ENCODE data around the gene MAP1B. TPM values are rescaled to one million over a fixed set of nuclear protein-coding genes. Genes with fewer than 3 reads are reported as not detected.

Gene MAP1B
- total and polyA plus RNA-seq, 9 of the 15 experiments (the other 6 are each of a cell fraction or from before 2014, with no cell fraction given): 5.2 to 66.1 (median 17.3) TPM

DNA sequence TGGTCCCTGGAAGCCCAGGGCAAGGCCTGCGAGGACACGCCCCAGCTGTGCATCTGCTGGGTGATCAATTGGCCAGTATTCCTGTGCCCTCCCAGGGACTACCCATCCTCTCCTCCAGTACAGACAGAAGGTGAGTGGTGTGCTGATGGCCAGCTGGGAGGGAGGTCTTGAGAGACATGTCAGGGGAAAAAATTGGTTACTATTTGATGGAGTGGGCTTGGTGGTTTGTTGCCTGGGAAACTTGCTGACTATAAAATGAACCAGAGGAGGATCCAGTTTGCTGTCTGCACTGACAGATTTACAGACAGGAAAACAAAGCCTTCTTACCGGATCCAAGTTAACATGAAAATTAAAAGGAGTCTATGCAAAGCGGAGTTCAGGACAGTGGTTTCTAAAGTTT lies 40.3 kb downstream of the MAP1B start:
- Histone ChIP-seq H3K27me3 (ENCODE audit: control insufficient read depth in 2 of 2, insufficient read depth in 2 of 2, low read length in 2 of 2) (no peaks in the 10 kb centered on the region), H2AFZ (ENCODE audit: low read depth, low read length) (no peak overlapping the region), H3K36me3 (ENCODE audit: control insufficient read depth, insufficient read depth, low read length) (no peaks in the 10 kb centered on the region; the same call in 2 of the 3 replicates), H3K4me2 (ENCODE audit: insufficient read depth, low read length) (no peak overlapping the region), H3K9me1 (ENCODE audit: control insufficient read depth, insufficient read depth, low read length) (no peaks in the 10 kb centered on the region), H3K4me1 (replicated peaks in 1 of 2; ENCODE audit: control insufficient read depth in 2 of 2, insufficient read depth in 2 of 2, low read length in 2 of 2) (peaks cover 9% of the 10 kb centered on the region in 2 experiments; a peak in 4 of 5 replicates), H3K4me3 (no peak overlapping the region), H3K27ac (ENCODE audit: extremely low read depth, low read depth, low read length) (no peak overlapping the region), H4K20me1 (replicated peaks; ENCODE audit: control insufficient read depth, insufficient read depth, low read length) (no peaks in the 10 kb centered on the region), H3K79me2 (ENCODE audit: control insufficient read depth, insufficient read depth, low read length) (no peaks in the 10 kb centered on the region), H3K9ac (ENCODE audit: insufficient read depth in 1 of 2, low read depth in 2 of 2, low read length in 2 of 2) (no peak overlapping the region), H3K9me3 (replicated peaks; ENCODE audit: control insufficient read depth, insufficient read depth, low read depth, low read length) (no peaks in the 10 kb centered on the region)
- in situ Hi-C loops (cut with MboI): no loop called here
- ChIA-PET POLR2A (no interaction called here), CTCF (ENCODE audit: low intra/inter-chr PET ratio) (interaction anchor here (0.6 kb wide), 1 partner anchor 19 kb away, joined by 5 read pairs; no protein-coding TSS in a partner anchor)
- no TSS peak for BruUV-seq (replicated peaks)
- 98% methylated on average over 4 of the region's 4 CpGs for WGBS (ENCODE audit: insufficient coverage, low coverage, missing lambda C conversion rate)
- no peak for ATAC-seq
- intact Hi-C loops (cut with micrococcal nuclease): no loop called here
- no peak for DNase-seq (ENCODE audit: extremely low read depth in 1 of 4, low spot score in 3 of 4)
- FAIRE-seq: no peak
- TF ChIP-seq ZNF217 (CRISPR knock-in tag; IDR thresholded peaks at IDR 0.05) (no peak), MTA3 (IDR thresholded peaks at IDR 0.05; ENCODE audit: borderline replicate concordance) (no peak), MYBL2 (IDR thresholded peaks at IDR 0.05; ENCODE audit: low read depth) (no peak), MYBL2 (CRISPR knock-in tag; IDR thresholded peaks at IDR 0.05; ENCODE audit: borderline replicate concordance) (no peak), ZNF224 (CRISPR knock-in tag; IDR thresholded peaks at IDR 0.05) (no peak), ZNF695 (CRISPR knock-in tag; IDR thresholded peaks at IDR 0.05) (no peak), ZNF324 (CRISPR knock-in tag; IDR thresholded peaks at IDR 0.05) (no peak), NFRKB (IDR thresholded peaks at IDR 0.05; ENCODE audit: low read depth) (no peak), C11orf30 (IDR thresholded peaks at IDR 0.05; ENCODE audit: low read depth) (no peak), RBM22 (IDR thresholded peaks at IDR 0.05; ENCODE audit: low read depth, low read length, poor library complexity, severe bottlenecking) (no peak), ZNF146 (CRISPR knock-in tag; IDR thresholded peaks at IDR 0.05; ENCODE audit: unreplicated experiment) (no peak), OTX1 (CRISPR knock-in tag; IDR thresholded peaks at IDR 0.05) (no peak)
- TF ChIP-seq, protein P1, sequence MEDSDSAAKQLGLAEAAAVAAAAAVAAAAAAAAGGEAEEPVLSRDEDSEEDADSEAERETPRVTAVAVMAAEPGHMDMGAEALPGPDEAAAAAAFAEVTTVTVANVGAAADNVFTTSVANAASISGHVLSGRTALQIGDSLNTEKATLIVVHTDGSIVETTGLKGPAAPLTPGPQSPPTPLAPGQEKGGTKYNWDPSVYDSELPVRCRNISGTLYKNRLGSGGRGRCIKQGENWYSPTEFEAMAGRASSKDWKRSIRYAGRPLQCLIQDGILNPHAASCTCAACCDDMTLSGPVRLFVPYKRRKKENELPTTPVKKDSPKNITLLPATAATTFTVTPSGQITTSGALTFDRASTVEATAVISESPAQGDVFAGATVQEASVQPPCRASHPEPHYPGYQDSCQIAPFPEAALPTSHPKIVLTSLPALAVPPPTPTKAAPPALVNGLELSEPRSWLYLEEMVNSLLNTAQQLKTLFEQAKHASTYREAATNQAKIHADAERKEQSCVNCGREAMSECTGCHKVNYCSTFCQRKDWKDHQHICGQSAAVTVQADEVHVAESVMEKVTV (CRISPR knock-in tag; IDR thresholded peaks at IDR 0.05): no peak
- TF ChIP-seq, protein P2, sequence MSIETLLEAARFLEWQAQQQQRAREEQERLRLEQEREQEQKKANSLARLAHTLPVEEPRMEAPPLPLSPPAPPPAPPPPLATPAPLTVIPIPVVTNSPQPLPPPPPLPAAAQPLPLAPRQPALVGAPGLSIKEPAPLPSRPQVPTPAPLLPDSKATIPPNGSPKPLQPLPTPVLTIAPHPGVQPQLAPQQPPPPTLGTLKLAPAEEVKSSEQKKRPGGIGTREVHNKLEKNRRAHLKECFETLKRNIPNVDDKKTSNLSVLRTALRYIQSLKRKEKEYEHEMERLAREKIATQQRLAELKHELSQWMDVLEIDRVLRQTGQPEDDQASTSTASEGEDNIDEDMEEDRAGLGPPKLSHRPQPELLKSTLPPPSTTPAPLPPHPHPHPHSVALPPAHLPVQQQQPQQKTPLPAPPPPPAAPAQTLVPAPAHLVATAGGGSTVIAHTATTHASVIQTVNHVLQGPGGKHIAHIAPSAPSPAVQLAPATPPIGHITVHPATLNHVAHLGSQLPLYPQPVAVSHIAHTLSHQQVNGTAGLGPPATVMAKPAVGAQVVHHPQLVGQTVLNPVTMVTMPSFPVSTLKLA (conservative IDR thresholded peaks at IDR 0.05): no peak
- TF ChIP-seq, protein P3, sequence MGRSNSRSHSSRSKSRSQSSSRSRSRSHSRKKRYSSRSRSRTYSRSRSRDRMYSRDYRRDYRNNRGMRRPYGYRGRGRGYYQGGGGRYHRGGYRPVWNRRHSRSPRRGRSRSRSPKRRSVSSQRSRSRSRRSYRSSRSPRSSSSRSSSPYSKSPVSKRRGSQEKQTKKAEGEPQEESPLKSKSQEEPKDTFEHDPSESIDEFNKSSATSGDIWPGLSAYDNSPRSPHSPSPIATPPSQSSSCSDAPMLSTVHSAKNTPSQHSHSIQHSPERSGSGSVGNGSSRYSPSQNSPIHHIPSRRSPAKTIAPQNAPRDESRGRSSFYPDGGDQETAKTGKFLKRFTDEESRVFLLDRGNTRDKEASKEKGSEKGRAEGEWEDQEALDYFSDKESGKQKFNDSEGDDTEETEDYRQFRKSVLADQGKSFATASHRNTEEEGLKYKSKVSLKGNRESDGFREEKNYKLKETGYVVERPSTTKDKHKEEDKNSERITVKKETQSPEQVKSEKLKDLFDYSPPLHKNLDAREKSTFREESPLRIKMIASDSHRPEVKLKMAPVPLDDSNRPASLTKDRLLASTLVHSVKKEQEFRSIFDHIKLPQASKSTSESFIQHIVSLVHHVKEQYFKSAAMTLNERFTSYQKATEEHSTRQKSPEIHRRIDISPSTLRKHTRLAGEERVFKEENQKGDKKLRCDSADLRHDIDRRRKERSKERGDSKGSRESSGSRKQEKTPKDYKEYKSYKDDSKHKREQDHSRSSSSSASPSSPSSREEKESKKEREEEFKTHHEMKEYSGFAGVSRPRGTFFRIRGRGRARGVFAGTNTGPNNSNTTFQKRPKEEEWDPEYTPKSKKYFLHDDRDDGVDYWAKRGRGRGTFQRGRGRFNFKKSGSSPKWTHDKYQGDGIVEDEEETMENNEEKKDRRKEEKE (IDR thresholded peaks at IDR 0.05; ENCODE audit: borderline replicate concordance in 1 of 2, control insufficient read depth in 1 of 2, low read depth in 2 of 2, low read length in 1 of 2): no peak
- TF ChIP-seq, protein P4, sequence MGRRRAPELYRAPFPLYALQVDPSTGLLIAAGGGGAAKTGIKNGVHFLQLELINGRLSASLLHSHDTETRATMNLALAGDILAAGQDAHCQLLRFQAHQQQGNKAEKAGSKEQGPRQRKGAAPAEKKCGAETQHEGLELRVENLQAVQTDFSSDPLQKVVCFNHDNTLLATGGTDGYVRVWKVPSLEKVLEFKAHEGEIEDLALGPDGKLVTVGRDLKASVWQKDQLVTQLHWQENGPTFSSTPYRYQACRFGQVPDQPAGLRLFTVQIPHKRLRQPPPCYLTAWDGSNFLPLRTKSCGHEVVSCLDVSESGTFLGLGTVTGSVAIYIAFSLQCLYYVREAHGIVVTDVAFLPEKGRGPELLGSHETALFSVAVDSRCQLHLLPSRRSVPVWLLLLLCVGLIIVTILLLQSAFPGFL (CRISPR knock-in tag; IDR thresholded peaks at IDR 0.05): no peak

All from K562 (cell line).